K562 (cell line): Measurements from ENCODE around the gene HPCAL1. TPM values are rescaled to one million over a fixed set of nuclear protein-coding genes. Genes with fewer than 3 reads are reported as not detected.

Experiments
- ATAC-seq: fragments of 200-7000 bp; cut with Tn5 transposase; 3 replicates; pipeline ENCODE4 v1.9.1; 2020; ENCODE audit warnings: moderate library complexity
- BruUV-seq: library from RNA; stranded (reverse); fragments of 400-500 nt; replicated peaks from 2 replicates; lab custom pipeline; 2021; lab: Mats Ljungman, UMichigan
- CTCF ChIA-PET: fragments of 300-600 bp; formaldehyde crosslinking; extraction: SDS; loops from one replicate; lab custom pipeline; 2021; ENCODE audit warnings: low intra/inter-chr PET ratio; lab: Yijun Ruan, JAX
- POLR2A ChIA-PET: fragments of 300-600, 350-650 bp; sonication (Branson Sonifier 250); formaldehyde crosslinking; extraction: SDS; loops from one replicate; lab custom pipeline; 2021; ENCODE audit warnings: antibody characterized with exemption, inconsistent platforms; lab: Yijun Ruan, JAX
- DNase-seq, 4 experiments: peaks; one replicate each; pipeline versions ENCODE4 v3.0.0 to v3.0.0-alpha.2; 2011 to 2018; ENCODE audit warnings: low spot score in 3 of 4, mixed read lengths in 3 of 4; ENCODE audit errors: extremely low read depth in 1 of 4
- FAIRE-seq: peaks from 2 replicates; lab custom pipeline; 2011; peaks lifted over from hg19 to GRCh38; lab: Jason Lieb, UNC
- H2AFZ ChIP-seq: 2 replicates; pipeline ENCODE4 v1.6.0; 2011; ENCODE audit warnings: low read depth, low read length, control low read depth, inconsistent platforms
- H3K27ac ChIP-seq: fragments of 200-600 bp; 3 replicates; pipeline ENCODE4 v1.8.0; 2011; ENCODE audit warnings: low read depth, mild to moderate bottlenecking, control low read depth, inconsistent platforms, low read length, moderate library complexity, mixed read lengths; ENCODE audit errors: extremely low read depth
- H3K27me3 ChIP-seq, 2 experiments: fragments of 300-600 bp in 1 of 2; 2 replicates in 1 of 2; 3 replicates in 1 of 2; pipeline versions ENCODE4 v1.6.0 to v1.8.0; 2011; ENCODE audit warnings: inconsistent platforms in 2 of 2, low read length in 2 of 2, mild to moderate bottlenecking in 1 of 2, mixed read lengths in 1 of 2, moderate library complexity in 1 of 2; ENCODE audit not compliant: control insufficient read depth in 2 of 2, insufficient read depth in 2 of 2
- H3K36me3 ChIP-seq: fragments of 300-600 bp; 3 replicates; pipeline ENCODE4 v1.8.0; 2011; ENCODE audit warnings: mild to moderate bottlenecking, low read length, inconsistent platforms; ENCODE audit not compliant: control insufficient read depth, insufficient read depth
- H3K4me1 ChIP-seq, 2 experiments: fragments of 200-600 bp in 1 of 2; replicated peaks in 1 of 2; 2 replicates in 1 of 2; 3 replicates in 1 of 2; pipeline versions ENCODE4 v1.5.1 to v1.8.0; 2011; ENCODE audit warnings: inconsistent platforms in 2 of 2, low read length in 2 of 2, mild to moderate bottlenecking in 1 of 2, mixed read lengths in 1 of 2, moderate library complexity in 1 of 2; ENCODE audit not compliant: control insufficient read depth in 2 of 2, insufficient read depth in 2 of 2
- H3K4me2 ChIP-seq: 2 replicates; pipeline ENCODE4 v1.6.1; 2011; ENCODE audit warnings: low read length, control low read depth, inconsistent platforms, mixed read lengths; ENCODE audit not compliant: insufficient read depth
- H3K4me3 ChIP-seq: fragments of 200-600 bp; sonication (generic), shearing (Covaris generic); 2 replicates; pipeline ENCODE4 v1.5.1; 2016; ENCODE audit warnings: control low read depth, inconsistent platforms
- H3K79me2 ChIP-seq: fragments of 200-600 bp; 3 replicates; pipeline ENCODE4 v1.8.0; 2011; ENCODE audit warnings: low read length, inconsistent platforms; ENCODE audit not compliant: control insufficient read depth, insufficient read depth
- H3K9ac ChIP-seq, 2 experiments: 2 replicates each; pipeline versions ENCODE4 v1.6.0 to v1.6.1; 2011; ENCODE audit warnings: low read depth in 2 of 2, low read length in 2 of 2, control low read depth in 1 of 2, inconsistent platforms in 1 of 2, mild to moderate bottlenecking in 1 of 2, mixed read lengths in 1 of 2; ENCODE audit not compliant: insufficient read depth in 1 of 2
- H3K9me1 ChIP-seq: one replicate; pipeline ENCODE4 v1.6.0; 2011; ENCODE audit warnings: inconsistent platforms, mild to moderate bottlenecking, low read length, moderate library complexity; ENCODE audit not compliant: control insufficient read depth, insufficient read depth
- H3K9me3 ChIP-seq: replicated peaks from 2 replicates; pipeline ENCODE4 v1.5.1; 2011; ENCODE audit warnings: low read depth, low read length, inconsistent platforms; ENCODE audit not compliant: control insufficient read depth, insufficient read depth
- H4K20me1 ChIP-seq: replicated peaks from 2 replicates; pipeline ENCODE4 v1.6.1; 2011; ENCODE audit warnings: low read length, inconsistent platforms, mixed read lengths; ENCODE audit not compliant: control insufficient read depth, insufficient read depth
- EHMT2 ChIP-seq: fragments of 450-650 bp; IDR thresholded peaks from 2 replicates; pipeline ENCODE4 v1.6.1; 2018; ENCODE audit warnings: antibody characterized with exemption
- FOXM1 ChIP-seq, 2 experiments: fragments of 450-650 bp in 1 of 2; sonication (generic) in 1 of 2; formaldehyde crosslinking in 1 of 2; IDR thresholded peaks; 2 replicates each; pipeline versions ENCODE4 v1.6.1 to v1.9.0; 2017 to 2022; ENCODE audit warnings: low read depth in 2 of 2, mild to moderate bottlenecking in 2 of 2, missing genetic modification reagents in 1 of 2, moderate library complexity in 1 of 2
- HNRNPK ChIP-seq: fragments of 200-400 bp; formaldehyde crosslinking; IDR thresholded peaks from one replicate; pipeline ENCODE4 v1.6.1; 2018; ENCODE audit warnings: mild to moderate bottlenecking, low read depth, low read length; ENCODE audit not compliant: poor library complexity, severe bottlenecking
- RBM25 ChIP-seq: fragments of 200-400 bp; formaldehyde crosslinking; IDR thresholded peaks from 2 replicates; pipeline ENCODE4 v1.6.1; 2018; ENCODE audit warnings: low read length, low read depth, moderate library complexity; ENCODE audit not compliant: severe bottlenecking
- THRB ChIP-seq: fragments of 450-650 bp; formaldehyde crosslinking; conservative IDR thresholded peaks from 2 replicates; pipeline ENCODE4 v1.4.0; 2022; ENCODE audit warnings: mild to moderate bottlenecking, missing genetic modification characterization
- VEZF1 ChIP-seq: fragments of 200-800 bp; sonication (Bioruptor generic); IDR thresholded peaks from 2 replicates; pipeline ENCODE4 v1.6.1; 2017; ENCODE audit warnings: missing genetic modification characterization, missing compliant biosample characterization
- ZNF76 ChIP-seq: fragments of 250-450 bp; sonication (Bioruptor Pico); IDR thresholded peaks from 2 replicates; pipeline ENCODE4 v1.4.0; 2020; ENCODE audit warnings: mild to moderate bottlenecking, moderate library complexity, borderline replicate concordance
- WGBS: fragments of 100-300 bp; shearing (Covaris generic); methylation state at CpG from one replicate; pipeline ENCODE4 v1.1.6; 2016; ENCODE audit warnings: low coverage, mixed read lengths; ENCODE audit not compliant: insufficient coverage; ENCODE audit errors: missing lambda C conversion rate; 5-methylcytosine and 5-hydroxymethylcytosine counted together
- in situ Hi-C: fragments of 300-500 bp; cut with MboI; formaldehyde crosslinking; loops from 4 replicates; pipeline ENCODE4 v1.15.0; 2018; ENCODE audit warnings: inconsistent platforms, mixed read lengths
- intact Hi-C: fragments of 100-400 bp; cut with micrococcal nuclease; formaldehyde crosslinking; loops from 2 replicates; pipeline ENCODE4 v1.14.2; 2022
- polyA plus RNA-seq, 8 experiments: library from polyadenylated mRNA; depleted of rRNA in 4 of 8; stranded (reverse) in 5 of 8; unstranded in 3 of 8; fragments of >200 nt; fragmentation: Nextera tagmentation in 2 of 8; fragmentation: Illumina TruSeq in 1 of 8; extraction: Ambion mirVana in 2 of 8; extraction: Trizol in 1 of 8; gene quantifications; 2 replicates each; pipeline versions ENCODE4 v1.2.1 to v1.2.3, GENCODE V29; 2011 to 2014; ENCODE audit warnings: inconsistent platforms in 1 of 8, missing spikeins in 1 of 8
- total RNA-seq, 7 experiments: library from RNA; depleted of rRNA in 6 of 7; stranded (reverse); fragments of >200 nt in 6 of 7; fragmentation: Illumina TruSeq in 2 of 7; extraction: Trizol in 2 of 7; gene quantifications; 2 replicates each; pipeline versions ENCODE4 v1.2.1 to v1.2.3, GENCODE V29; 2011 to 2021; ENCODE audit warnings: low replicate concordance in 1 of 7

HPCAL1 gene
- total and polyA plus RNA-seq, 9 of the 15 experiments (the other 6 are each of a cell fraction or from before 2014, with no cell fraction given) = 2.7 to 65.5 (median 23.9) TPM

GRCh38 chr2:10410823-10411437 lies 108.2 kb downstream of the HPCAL1 start:
- WGBS = 80% methylated on average over 13 of the region's 13 CpGs
- TF ChIP-seq ZNF76 = no peak
- TF ChIP-seq VEZF1 (CRISPR knock-in tag) = no peak
- no peak for TF ChIP-seq RBM25
- no peak for TF ChIP-seq FOXM1 (IDR thresholded peaks at IDR 0.05; ENCODE audit: low read depth)
- no peak for TF ChIP-seq FOXM1 (CRISPR knock-in tag; IDR thresholded peaks at IDR 0.05; ENCODE audit: low read depth)
- TF ChIP-seq EHMT2 = no peak
- no peak for TF ChIP-seq HNRNPK
- TF ChIP-seq THRB (CRISPR knock-in tag) = no peak
- in situ Hi-C loops = loop anchor here (10.0 to 25.0 kb wide), 2 partner anchors 149 to 266 kb away; no protein-coding TSS in a partner anchor
- no TSS peak for BruUV-seq
- H3K27ac ChIP-seq = no peak overlapping the region
- 0 out of 2 replicates have a peak, but pooled peaks cover 8% of the 10 kb centered on the region for H3K9me3 ChIP-seq
- H3K4me1 ChIP-seq = peaks cover 17 to 47% of the 10 kb centered on the region in 2 experiments; a peak in 4 of 5 replicates
- H3K36me3 ChIP-seq = peaks cover 15% of the 10 kb centered on the region; the same call in 2 of the 3 replicates
- DNase-seq = no peak
- H4K20me1 ChIP-seq = no peaks in the 10 kb centered on the region
- no peaks in the 10 kb centered on the region for H3K9me1 ChIP-seq
- no peaks in the 10 kb centered on the region for H3K27me3 ChIP-seq
- ChIA-PET CTCF (interaction anchor here (0.6 kb wide), 1 partner anchor 22 kb away, joined by 3 read pairs; no protein-coding TSS in a partner anchor), POLR2A (no interaction called here)
- H2AFZ ChIP-seq = no peak overlapping the region
- no peak overlapping the region for H3K4me3 ChIP-seq
- H3K9ac ChIP-seq = no peak overlapping the region
- FAIRE-seq = no peak
- no peak for ATAC-seq
- intact Hi-C loops = no loop called here
- H3K79me2 ChIP-seq = no peaks in the 10 kb centered on the region
- no peak overlapping the region for H3K4me2 ChIP-seq
